ENCODE results near the gene DYRK4.
A peak's percentile ranks its signal among the peaks of the same experiment; 100 is the strongest.

Gene DYRK4

DNA sequence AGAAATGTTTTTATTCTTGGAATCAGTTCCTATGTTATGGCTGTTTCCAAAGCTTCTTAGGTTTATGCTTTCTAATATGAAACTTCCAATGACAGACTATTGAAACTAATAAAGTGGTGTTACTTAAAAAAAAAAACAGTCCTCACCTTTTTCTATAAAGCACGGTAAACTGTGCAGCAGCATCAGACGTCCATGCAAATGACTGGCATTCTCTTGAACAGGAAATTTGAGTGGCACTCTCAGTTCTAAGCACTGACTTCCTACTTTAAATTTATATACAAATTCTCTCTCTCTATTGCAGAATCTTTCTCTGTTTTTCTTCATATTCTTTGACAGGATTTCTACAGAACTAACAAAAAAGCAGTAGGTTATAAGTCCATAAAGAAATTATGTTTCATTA, 26.1 kb upstream of the DYRK4 start:
- Histone ChIP-seq H3K4me3 (replicated peaks; ENCODE audit: insufficient read depth, low read length) (no peak overlapping the region), H3K27me3 (ENCODE audit: insufficient read depth, poor library complexity, severe bottlenecking) (no peaks in the 10 kb centered on the region), H3K27ac (replicated peaks) (no peak overlapping the region)
- DNase-seq (ENCODE audit: low read depth in 1 of 2, low spot score in 1 of 2), result no peak
- TF ChIP-seq CTCF (IDR thresholded peaks at IDR 0.05; ENCODE audit: insufficient read depth, low read length) (no peak), SPI1 (IDR thresholded peaks at IDR 0.05; ENCODE audit: borderline replicate concordance, low read depth) (no peak), GABPA (IDR thresholded peaks at IDR 0.05; ENCODE audit: low read depth) (no peak), POLR2AphosphoS5 (IDR thresholded peaks at IDR 0.05; ENCODE audit: low read depth) (no peak)
- TF ChIP-seq, protein P1, sequence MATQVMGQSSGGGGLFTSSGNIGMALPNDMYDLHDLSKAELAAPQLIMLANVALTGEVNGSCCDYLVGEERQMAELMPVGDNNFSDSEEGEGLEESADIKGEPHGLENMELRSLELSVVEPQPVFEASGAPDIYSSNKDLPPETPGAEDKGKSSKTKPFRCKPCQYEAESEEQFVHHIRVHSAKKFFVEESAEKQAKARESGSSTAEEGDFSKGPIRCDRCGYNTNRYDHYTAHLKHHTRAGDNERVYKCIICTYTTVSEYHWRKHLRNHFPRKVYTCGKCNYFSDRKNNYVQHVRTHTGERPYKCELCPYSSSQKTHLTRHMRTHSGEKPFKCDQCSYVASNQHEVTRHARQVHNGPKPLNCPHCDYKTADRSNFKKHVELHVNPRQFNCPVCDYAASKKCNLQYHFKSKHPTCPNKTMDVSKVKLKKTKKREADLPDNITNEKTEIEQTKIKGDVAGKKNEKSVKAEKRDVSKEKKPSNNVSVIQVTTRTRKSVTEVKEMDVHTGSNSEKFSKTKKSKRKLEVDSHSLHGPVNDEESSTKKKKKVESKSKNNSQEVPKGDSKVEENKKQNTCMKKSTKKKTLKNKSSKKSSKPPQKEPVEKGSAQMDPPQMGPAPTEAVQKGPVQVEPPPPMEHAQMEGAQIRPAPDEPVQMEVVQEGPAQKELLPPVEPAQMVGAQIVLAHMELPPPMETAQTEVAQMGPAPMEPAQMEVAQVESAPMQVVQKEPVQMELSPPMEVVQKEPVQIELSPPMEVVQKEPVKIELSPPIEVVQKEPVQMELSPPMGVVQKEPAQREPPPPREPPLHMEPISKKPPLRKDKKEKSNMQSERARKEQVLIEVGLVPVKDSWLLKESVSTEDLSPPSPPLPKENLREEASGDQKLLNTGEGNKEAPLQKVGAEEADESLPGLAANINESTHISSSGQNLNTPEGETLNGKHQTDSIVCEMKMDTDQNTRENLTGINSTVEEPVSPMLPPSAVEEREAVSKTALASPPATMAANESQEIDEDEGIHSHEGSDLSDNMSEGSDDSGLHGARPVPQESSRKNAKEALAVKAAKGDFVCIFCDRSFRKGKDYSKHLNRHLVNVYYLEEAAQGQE (IDR thresholded peaks at IDR 0.05; ENCODE audit: insufficient replicate concordance, low read depth), result no peak

DNA sequence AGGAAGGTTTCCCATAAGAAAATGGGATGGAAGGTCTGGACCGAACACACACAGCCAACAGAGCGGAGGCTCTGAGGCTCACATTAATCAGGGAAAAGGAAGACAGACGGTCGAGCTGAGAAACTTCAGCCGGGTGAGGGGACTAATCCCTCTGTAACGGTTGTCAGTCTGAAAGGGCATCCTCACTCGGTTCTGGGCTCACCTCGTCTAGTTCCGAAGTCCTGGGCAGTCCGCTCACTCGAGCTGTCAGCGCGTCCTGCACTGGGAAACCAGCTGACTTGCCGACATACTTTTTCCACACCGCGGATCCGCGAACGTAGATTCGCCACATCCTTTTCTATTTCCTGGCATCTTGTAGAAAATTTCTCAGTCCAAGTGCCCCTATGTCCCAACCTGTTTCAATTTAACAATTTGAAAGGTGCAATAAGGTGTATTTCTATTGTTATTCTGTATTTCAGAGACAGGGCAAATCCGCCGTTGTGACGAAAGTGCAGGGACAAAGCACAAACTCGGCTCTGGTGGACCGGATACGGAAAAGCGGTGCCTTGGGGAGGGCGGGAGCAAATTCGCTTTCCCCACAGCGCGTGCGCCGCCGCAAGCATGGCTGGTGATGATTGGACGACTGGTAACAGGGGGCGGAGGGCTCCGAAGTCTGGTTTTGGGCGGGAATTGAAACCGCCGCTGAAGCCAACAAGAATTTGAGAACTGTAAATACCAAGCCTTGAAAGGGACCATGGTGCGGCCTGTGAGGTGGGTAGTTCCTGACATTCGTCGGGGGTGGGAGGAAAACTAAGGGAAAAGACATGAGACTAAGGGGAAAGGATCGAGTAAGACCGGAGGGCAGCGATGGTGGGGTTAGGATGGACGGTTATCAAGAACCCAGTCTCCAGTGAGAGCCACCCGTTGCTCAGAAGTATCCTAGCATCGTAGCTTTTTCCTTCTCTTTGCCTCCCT, 23.5 kb upstream of the DYRK4 start, which contains the start of gene RAD51AP1:
TSS of gene RAD51AP1 (plus strand) at position 684 of the 954 bp plus-strand sequence. CDS start at position 734, 50 bp downstream.
- Histone ChIP-seq H3K27ac (replicated peaks) (peak within 1 kb of the TSS; percentile 100), H3K4me3 (replicated peaks; ENCODE audit: insufficient read depth, low read length) (peak within 1 kb of the TSS; percentile 99), H3K27me3 (ENCODE audit: insufficient read depth, poor library complexity, severe bottlenecking) (no peaks in the 10 kb centered on the region)
- TF ChIP-seq, protein P1 (IDR thresholded peaks at IDR 0.05; ENCODE audit: insufficient replicate concordance, low read depth), result peak; percentile 21
- no peak for TF ChIP-seq SPI1 (IDR thresholded peaks at IDR 0.05; ENCODE audit: borderline replicate concordance, low read depth)
- no peak for TF ChIP-seq CTCF (IDR thresholded peaks at IDR 0.05; ENCODE audit: insufficient read depth, low read length)
- TF ChIP-seq POLR2AphosphoS5 (IDR thresholded peaks at IDR 0.05; ENCODE audit: low read depth), result peak; percentile 44
- TF ChIP-seq GABPA (IDR thresholded peaks at IDR 0.05; ENCODE audit: low read depth), result peak; percentile 97
- DNase-seq (ENCODE audit: low read depth in 1 of 2, low spot score in 1 of 2), result peak; percentile 92 to 97

- Histone ChIP-seq H3K4me3 (replicated peaks; ENCODE audit: insufficient read depth, low read length) (peak overlapping the region; percentile 58), H3K27ac (replicated peaks) (peak overlapping the region; percentile 100), H3K27me3 (ENCODE audit: insufficient read depth, poor library complexity, severe bottlenecking) (no peaks in the 10 kb centered on the region)
- no peak for DNase-seq (ENCODE audit: low read depth in 1 of 2, low spot score in 1 of 2)
- TF ChIP-seq GABPA (IDR thresholded peaks at IDR 0.05; ENCODE audit: low read depth), result no peak
- TF ChIP-seq CTCF (IDR thresholded peaks at IDR 0.05; ENCODE audit: insufficient read depth, low read length), result no peak
- TF ChIP-seq, protein P1 (IDR thresholded peaks at IDR 0.05; ENCODE audit: insufficient replicate concordance, low read depth), result no peak
Measured at GRCh38 chr12:4539167-4539870, 22.7 kb upstream of the DYRK4 start.
